GM19351 (cell line): Measurements from ENCODE around the gene PCSK6.

Source experiments
- ATAC-seq: cut with Tn5 transposase; IDR thresholded peaks from one replicate; pipeline ENCODE4 v1.9.1; 2021; ENCODE audit warnings: mild to moderate bottlenecking, moderate library complexity; ENCODE audit not compliant: unreplicated experiment

PCSK6 gene

DNA sequence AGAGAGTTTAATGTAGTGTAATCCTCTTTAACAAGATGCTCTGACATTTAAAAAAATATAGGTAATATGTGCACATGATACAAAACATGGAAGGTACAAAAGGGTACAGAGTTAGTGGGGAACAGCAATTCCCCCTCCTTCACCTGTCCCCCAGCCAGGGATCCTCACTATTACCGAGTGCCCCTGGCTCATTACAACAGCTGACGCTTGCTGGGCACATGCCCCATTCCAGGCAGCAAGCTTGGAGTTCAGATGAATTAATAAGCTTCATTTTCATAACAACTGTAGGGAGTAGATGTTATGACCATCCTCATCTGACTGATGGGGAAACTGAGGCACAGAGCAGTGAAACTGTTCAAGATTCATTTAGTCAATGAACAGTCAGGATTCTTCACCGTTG lies 41.2 kb downstream of the PCSK6 start:
- ATAC-seq = no peak

DNA sequence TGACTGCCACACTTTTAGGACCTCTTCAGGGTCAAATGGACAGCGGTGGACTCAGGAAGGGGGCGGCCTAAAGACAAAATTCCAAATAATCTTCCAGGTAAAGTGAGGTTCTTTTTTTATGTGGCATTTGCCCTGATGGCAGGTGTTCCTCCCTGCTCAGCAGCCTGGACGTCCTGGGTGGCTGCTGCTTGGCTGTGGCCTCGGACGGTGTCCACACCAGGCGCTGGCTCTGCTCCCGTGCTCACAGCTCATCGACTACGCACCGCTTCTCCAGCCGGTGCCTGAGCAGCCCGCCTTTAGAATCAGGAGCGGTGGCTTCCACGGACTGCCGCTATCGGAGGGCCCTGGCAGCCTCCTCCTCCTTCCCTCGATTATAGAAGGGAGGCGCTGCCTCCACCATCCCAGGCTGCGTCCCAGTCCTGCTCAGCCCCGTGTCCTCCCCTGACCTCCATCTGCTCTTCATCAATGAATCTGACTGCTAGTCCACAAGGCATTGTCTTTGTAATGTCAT lies 41.9 kb downstream of the PCSK6 start:
- ATAC-seq = no peak

DNA sequence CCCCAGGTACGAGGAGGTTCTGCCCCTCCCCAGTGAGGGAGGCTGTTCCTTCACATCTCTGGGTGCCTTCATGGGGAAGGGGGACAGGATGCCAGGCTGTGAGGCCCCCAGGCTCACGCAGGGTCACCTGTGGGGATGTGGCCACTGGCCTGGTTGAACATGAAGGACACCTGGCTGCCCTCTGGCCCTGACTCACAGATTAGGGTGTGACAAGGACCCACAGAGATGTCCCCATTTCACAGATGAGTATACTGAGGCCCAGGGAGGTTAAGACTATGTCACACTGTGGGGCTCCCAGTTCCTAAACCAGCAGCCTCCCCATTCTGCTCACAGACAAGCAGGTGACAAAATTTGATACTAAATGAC lies 42.4 kb downstream of the PCSK6 start:
- no peak for ATAC-seq

DNA sequence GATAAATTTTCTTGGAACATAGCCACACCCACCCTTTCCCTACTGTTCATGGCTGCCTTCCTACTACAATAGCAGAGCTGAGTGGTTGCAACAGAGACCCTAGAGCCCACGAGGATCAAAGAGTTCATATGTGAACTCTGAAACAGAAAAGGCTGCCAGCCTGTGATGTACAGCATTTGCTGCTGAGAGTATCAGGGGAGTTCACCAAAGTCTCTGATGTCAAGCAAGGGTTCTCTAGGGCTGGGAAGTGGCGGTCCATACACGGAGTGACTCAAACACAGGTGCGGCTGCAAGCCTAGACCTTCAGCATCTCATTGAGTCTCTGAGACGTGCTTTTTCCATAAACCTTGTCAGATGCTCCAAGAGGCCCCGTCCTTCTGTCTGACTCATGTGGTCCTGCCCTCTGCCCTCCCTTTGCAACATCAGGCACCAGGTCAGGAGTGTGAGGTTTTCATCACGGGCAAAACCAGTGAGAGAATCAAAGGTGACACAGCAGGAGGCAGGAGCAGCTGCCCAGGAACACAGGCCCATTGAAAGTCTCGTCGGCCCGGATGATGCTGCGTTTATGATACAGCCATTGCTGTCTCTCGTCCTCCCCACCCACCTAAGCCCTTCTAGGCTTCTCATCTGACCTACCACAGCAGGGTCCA lies 42.9 kb downstream of the PCSK6 start:
- ATAC-seq = no peak

DNA sequence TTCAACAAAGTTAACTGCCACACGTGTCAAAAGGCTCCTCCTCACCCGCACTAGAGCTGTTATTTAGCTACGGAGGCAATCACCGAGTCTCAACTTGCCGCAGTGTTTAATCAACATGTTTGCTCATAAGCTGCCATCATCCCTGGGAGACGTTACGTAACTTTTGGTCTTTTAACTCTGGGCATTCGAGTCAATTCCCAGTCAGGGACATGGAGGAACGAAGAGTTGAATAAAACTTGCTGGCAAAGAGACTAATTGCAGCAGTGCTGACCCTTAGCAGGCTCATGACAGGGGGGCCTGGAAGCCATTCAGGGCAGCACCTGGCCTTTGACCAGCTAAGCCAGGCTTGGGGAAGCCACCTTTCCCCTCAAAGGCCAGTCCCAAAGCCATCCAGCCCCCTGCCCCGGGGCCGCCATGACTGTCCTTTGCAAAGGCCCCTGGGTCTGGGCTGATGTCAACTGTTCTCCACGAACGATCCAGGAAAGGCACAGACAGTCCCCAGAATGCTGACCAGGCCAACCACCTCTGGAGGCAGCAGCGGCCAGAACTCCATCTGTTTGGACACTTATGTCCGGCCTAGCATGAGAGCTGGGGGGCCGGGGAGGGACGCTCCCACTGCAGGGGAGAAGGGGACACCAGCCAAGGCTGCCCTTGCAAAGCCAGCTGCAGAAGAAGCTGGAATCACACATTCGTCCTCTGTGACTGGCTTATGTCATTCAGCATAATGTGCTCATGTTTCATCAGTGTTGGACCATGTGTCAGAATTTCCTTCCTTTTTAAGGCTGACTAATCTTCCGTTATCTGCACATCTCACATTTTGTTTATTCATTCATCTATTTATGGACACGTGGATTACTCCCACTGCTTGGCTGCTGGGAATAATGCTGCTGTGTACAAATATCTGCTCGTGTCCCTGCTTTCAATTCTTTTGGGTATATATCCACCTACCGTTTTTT lies 43.7 kb downstream of the PCSK6 start:
- no peak for ATAC-seq

DNA sequence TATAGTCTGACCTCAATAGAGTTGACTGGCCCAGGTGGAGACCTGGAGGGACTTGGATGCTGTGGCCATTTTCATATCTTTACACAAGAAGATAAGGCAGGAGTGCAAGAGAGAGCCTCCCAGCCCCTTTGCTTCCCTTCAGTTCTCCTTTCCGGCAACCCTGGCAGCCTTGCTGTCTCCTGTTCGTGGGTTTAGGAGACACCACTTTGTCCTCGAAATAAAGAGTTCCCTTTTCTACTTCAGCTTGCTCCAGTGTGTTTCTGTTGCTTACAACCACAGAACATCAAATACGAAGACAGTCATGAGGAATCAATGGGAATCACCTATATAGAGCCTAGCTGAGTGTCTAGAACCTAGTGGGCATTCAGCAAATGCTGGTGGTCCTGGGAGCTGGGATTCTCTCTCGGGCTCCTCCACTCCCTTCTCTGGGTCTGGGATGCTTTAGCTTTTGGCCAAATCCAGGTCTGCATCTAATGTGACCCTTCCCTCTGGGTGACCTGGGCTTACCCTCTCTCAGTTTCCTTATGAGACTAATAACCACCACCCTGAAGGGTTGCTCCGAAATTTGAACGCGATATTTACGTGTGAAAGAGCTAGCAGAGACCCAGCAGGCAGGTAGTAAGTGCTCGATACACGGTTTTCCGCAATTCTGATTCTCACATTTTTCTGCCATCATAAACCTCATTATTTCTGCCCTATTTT lies 44.5 kb downstream of the PCSK6 start:
- ATAC-seq = no peak

DNA sequence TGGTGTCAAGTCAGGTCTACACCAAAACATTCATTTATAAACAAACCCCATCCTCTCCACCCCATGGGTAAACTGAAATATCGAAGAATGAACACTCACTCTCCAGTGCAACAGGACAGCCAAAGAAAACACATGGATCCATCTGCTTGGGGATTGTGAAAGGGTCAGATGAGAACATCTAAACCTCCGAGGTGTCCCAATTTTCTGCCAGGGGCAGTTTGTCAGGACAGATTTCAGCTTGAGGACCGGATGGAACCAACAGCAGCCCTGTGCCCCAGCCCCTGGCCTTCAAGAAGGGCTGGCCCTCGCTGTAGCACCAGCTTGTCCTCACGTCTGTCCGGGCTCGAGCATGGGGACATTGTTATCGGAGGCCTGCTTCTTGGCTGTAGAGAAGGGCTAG lies 45.5 kb downstream of the PCSK6 start:
- no peak for ATAC-seq

DNA sequence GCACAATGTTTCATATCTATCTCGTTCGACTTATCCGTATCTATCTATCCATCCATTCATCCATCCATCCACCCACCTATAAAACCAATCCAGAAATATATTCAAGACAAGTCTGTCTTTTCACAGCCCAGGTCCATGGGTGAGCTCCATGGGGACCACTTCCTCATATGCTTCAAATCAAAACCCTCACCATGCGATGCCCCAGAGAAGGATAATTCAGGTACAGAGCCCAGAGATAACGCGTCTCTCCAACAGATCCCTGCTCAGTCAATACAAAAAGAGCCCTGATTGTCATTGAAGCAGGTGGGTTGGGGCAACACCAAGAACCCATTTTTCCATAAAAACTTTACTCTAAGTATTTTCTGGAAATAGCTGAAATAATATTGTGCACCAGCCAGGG lies 47.2 kb downstream of the PCSK6 start:
- ATAC-seq = no peak

DNA sequence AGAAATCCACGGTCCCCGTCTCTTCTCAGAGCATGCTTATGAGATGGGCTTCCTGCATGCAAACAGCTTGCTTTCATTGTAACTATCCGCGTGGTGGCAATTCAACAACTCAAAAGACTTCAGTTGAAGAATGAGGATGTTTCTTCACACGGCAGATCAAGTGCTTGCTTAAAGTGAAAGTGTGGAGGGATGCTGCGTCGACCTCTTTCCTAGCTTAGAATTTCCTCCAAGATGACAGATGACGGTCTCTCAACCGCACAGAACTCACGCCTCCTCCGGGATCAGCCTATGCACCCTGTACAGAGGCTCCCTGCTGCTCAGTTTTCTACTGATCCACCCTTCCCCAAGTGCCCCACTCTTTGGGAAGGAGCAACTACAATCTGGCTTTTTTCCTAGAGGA lies 47.8 kb downstream of the PCSK6 start:
- ATAC-seq = no peak

DNA sequence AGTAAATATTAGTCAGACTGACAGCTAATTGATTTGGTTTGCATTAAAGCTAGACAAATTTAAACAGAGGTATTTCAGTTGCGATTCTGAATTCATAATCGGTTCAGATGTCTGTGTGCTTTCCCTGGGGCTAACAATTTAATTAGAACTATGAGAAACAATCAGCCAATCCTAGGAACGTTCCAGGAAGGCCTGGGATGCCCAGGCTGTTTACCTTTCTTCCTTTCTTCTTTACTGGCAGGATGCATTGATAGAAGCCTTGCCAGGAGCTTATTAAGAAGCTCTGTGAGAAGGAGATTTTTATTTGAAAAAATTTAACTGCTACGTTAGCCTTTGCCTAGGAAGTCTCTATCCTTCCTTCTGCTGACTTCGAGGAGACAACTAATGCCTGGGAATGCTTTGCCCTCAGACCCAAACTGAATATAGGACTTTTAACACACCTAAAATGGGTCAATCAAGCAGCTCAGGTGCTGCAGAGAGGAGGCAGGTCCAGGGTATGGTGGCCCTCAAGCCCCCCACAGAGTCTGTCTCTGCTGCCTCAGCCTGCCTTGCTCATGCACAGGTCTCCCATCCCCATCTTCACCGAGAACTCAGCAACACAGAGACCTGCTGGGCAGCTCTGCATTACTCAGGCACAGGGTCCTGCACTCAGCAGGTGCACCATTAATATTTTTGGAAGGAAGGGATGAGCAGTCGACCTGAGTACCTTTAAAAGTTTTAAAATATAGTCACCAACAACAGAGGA lies 48.5 kb downstream of the PCSK6 start:
- no peak for ATAC-seq

DNA sequence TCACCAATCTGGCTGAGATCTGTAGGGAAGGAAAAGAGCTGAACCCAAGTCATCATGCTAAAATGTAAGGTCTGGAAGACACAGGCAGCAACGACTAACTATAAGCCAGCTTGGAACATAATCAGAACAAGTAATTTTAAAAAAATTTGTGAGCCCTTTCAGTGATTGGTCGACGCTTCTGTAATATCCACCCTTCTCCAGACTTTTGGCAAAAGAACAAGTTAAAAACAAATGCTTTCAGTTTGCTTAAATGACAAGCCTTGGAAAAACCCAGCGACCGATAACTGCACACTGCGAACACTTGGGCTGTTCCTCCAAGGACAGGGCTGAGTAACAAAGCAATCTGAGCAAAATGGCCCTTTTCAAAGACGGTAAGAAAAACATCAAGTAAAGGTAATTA lies 49.6 kb downstream of the PCSK6 start:
- no peak for ATAC-seq

DNA sequence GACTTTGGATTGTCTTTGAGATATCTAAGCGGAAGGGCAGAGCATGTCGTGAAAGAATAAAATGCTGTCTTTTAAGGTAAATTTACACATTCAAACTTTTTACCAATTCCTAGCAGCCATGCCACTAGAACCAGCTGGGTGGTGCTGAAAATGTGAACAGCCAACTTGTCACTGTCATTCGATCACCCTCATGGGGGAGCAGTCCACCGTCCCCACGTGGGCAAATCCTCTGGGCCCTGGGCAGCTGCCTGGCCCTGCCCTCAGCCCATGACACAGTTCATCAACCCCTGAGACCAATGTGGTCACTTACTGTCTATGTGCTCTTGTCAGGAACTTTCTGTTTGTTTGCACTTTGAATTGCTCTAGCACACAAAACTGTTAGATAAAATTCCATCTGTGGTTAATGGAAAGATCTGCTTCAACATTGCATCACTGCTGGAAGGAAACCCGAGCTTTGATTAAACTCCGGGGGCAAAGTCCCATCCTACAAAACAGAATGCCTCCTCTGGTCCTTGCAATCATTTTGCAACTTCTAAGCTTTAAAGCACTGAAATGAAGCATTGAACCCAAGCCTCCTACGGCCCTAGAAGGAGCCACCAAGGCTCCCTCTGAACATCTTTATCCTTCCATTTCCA lies 50.1 kb downstream of the PCSK6 start:
- ATAC-seq = no peak

DNA sequence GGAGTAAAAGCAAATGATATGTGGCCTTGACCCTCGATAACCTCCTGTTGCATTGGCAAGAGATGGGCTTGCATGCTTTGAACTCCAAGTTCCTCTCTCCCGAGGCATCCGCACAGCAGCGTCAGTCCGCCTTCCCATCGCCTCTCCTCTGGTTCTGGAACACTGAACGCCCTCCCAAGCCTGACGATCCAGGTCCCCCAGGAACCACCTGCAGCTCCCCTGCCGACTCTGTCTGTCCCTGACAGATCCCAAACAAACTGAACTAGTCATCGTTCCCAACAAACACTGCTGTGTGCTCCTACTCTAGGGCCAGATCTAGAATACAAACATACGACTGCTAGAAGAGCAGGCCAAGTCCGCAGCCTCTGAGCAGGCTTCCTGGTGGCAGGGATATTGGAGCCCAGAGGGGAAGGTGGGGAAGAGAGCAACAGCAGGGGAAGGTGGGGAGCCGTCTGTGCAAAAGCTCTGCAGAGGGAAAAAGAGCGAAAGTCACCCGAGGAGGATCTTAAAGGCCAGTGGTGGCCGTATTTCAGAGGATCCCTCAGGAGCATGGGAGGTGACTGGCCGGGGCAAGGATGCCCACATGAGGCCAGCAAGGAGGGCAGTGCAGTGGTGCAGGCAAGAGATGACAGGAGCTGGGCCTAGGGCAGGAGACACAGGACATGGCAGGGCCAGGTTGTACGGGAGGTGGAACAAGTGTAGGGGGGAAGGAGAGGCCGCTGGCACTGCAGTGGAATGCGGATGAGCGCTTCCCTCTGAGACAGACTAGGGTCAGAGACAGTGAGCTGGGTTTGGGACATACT lies 50.8 kb downstream of the PCSK6 start:
- ATAC-seq = no peak

DNA sequence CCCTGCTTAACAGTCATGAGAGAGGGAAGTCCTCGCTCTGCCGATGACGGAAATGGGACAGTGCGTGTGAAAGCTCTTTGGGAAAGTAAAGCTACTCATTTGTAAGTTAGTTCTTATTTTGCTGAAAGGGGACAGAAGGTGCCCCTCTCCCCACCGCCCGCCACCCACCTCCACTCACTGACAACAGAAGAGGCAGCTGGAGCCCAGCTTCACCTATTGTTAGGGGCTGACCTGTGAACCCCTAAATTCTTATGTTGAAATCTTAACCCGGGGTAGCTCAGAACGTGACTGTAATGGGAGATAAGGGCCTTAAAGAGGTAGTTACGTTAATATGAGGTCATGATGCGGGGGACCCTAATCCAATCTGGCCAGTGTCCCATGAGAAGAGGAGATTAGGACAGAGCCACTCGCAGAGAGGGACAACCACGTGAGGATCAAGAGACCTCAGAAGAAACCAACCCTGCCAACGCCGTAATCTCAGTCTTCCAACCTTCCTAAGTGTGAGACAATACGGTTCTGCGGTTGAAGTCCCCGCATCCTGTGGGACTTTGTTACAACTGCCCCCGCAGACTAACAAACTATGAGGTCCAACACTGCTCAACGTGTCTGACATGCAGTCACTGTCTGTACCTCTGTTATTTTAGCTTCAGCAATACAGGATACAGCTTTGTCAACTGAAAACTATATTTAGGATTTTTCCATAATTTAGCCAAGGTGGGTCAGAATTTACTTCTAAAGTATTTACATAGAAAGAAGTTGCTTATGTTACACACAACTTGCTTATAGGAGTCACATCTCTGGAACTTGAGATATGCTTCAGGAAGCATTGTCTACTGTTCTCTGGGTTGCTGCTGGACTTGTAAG lies 51.7 kb downstream of the PCSK6 start:
- no peak for ATAC-seq

DNA sequence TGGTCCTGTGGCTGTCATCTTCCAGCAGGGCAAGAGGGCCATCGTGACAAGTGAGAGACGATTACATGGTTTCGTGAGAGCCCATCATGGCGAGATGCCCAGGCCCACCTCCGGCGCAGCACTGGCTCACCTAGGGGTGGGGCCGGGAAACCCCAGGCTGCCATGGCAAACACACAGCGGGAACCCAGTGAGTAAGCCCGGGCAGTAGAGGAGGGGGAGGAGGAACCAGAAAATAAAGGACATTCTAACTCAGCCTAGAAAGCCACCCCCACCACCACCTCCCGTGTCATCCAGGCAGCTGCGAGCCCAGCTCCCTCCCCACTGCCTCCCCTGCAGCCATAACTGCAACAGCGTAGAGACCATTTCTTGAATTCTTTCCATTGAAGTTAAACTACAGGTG lies 52.3 kb downstream of the PCSK6 start:
- no peak for ATAC-seq

DNA sequence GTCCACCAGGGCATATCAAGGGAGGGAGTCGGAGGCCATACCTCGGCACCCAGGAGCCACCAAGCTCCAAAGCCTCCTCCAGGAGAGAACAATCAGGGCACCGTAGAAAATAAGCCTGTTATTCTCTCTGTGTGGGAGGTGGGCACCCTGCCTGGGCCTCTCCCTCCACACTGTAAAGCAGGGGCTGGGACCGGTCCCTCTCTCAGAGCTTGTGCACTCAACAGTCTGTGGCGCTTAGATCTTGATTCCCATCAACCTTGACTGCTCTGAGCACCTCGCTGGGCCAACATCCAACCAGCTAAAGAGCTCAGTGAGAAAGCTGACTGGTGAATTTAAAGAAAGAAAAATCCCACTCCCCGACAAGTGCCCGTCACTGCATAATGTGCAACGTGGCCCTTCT lies 53.0 kb downstream of the PCSK6 start:
- ATAC-seq = no peak

DNA sequence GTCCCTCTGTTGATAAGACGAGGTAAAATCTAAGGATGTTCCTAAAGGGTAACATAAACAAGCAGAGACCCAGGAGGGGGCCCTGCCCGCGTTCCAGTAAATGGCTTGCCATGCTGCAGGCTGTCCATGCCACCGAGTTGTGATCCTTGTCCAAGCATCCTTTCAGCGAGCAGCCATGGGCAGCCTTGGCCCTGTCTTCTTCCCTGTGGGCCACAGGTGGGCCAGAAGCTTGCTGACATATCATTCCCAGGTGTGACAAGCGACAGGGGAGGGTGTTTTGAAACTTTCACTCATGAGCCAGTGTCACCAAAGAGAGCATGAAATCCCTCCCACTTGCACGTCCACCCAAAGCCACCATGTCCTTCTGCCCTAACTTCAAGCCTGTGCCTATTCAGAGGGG lies 53.7 kb downstream of the PCSK6 start:
- no peak for ATAC-seq

DNA sequence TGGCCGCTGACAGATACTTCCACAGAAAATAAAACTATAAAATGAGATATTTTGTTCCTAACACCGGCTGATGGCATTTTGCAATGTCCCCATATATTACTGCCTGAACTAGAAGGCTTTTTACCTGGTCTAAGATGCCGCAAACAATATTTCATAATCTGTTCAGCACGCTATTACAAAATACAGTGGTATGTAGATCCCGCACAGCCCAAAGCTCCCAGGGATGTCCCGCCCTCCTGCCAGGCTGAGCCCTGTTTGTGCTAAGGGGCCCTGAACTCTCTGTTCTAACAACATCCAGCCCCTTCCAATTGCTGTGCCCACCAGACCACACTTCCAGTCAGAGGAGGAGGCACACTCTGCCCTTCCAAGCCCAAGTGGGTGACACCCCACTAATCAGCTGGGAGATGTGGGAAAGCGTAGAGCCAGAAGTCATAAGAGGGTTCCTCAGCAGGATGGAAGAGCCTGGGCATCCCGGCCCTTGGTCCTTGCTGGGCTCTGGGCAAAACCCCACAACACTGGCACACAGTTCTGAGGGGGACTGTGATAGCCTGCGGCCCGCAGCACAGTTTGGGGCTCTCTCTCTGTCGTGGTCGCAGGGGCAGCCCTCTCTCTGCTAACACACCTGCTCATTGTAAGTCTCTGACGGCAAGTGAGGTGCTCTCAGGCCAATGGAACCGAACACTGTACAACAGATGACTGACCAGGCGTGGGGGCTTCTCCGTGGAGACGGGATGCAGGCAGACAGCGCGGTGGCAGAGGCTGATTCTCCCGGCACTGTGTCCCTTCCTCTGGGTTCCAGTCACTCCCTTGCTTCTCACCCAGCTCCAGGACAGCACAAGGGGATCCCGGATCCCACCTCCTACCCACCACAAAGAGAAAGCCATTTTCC lies 55.2 kb downstream of the PCSK6 start:
- no peak for ATAC-seq
